DLD1 (cell line): ENCODE results near the gene ALPI.
"Not testable (repeated sequence)": the region's sequence is repeated elsewhere in the genome, so short reads cannot be mapped to it uniquely, and the experiment has no call there.

Experiments
- in situ Hi-C: cut with HindIII; loops from 2 replicates; pipeline ENCODE4 v1.10.0; 2017; ENCODE audit warnings: low sequenced_read_pairs

The ALPI gene

DNA sequence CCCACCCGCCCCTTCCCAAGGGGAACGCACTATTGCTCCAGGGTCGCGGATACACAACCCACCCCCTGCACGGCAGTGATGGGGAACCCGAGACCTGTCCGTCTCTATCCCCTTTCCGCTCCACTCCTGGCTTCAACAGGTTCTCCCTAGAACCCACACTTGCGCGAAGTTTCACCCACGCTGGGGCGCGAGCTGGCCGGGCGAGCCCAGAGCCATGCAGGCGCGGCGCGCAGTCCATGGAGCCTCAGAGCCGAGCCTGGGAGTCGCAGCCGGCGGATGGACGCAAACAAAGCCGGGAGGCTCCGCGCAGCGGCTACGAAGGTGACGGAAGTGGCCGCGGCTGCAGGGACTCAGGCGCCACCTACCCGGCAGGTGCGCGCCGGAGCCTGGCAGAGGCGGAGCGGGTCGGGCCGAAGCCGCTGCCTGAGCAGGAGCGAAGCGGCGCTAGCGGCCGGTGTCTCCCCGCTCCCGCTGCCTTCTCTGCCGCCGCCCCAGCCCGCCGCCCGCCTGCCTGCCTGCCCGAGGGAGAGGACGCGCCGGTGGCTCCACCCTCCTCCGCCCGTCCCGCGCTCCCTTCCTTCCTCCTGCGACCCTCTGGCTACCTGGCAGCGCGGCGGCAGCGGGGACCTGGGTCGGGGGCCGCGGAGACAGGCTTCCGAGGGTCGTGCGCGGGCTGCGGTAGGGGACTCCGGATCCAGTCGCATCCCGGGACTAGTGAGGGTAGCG, 35.3 kb upstream of the ALPI start:
- in situ Hi-C loops: no loop called here

DNA sequence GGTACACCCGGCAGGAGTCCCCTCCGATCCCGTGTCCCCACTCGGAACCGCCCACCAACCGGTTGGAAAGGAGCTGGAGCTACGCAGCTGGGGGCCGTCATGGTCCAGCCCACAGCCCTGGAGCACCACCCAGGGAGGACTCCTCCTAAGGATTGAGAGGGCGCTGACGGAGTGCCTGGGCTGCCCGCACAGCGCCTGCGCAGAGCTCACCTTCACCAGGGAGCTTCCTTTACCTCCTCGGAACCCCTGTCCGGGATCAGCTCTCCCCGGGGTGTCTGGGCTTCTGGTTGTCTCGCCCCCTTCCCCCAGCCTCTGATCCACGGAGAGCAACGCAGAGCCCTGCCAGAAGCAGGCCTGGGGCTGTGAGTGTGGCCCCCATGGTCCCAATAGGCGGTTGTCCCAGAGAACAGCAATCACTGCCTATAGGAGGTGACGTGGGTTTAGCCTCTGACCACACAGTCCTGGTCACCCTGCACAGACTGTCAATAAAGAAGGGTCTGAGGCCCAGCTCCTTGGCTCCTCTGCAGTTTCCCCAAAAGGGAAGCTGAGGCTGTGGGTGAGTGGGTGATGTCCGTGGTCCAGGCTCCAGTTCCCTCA, 34.7 kb upstream of the ALPI start:
- in situ Hi-C loops: no loop called here

DNA sequence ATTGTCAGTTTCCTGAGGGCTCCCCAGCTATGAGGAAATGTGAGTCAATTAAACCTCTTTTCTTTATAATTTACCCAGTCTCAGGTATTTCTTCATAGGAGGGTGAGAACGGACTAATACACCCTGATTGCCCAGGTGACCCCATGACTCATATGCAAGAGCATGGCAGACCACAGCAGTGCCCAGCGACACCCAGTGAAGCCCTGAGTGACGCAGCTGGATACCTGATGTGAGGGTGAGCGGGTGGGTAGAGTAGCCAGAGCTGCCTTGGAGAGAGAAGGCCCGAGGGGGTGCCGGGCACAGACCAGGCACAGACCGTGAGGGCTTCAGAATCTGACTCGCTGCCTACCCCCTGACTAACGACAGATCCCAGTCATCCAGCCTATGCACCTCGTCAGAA, 33.9 kb upstream of the ALPI start:
- in situ Hi-C loops: no loop called here

DNA sequence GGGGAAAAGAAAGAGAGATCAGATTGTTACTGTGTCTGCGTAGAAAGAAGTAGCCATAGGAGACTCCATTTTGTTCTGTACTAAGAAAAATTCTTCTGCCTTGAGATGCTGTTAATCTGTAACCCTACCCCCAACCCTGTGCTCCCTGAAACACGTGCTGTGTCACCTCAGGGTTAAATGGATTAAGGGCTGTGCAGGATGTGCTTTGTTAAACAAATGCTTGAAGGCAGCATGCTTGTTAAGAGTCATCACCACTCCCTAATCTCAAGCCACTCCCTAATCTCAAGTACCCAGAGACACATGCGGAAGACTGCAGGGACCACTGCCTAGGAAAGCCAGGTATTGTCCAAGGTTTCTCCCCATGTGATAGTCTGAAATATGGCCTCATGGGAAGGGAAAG, 33.0 kb upstream of the ALPI start:
- in situ Hi-C loops: not testable (repeated sequence)

DNA sequence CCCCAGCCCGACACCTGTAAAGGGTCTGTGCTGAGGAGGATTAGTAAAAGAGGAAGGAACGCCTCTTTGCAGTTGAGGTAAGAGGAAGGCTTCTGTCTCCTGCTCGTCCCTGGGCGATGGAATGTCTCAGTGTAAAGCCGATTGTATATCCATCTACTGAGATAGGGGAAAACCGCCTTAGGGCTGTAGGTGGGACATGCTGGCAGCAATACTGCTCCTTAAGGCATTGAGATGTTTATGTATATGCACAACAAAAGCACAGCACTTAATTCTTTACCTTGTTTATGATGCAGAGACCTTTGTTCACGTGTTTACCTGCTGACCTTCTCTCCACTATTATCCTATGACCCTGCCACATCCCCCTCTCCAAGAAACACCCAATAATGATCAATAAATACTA, 32.5 kb upstream of the ALPI start:
- in situ Hi-C loops: not testable (repeated sequence)

DNA sequence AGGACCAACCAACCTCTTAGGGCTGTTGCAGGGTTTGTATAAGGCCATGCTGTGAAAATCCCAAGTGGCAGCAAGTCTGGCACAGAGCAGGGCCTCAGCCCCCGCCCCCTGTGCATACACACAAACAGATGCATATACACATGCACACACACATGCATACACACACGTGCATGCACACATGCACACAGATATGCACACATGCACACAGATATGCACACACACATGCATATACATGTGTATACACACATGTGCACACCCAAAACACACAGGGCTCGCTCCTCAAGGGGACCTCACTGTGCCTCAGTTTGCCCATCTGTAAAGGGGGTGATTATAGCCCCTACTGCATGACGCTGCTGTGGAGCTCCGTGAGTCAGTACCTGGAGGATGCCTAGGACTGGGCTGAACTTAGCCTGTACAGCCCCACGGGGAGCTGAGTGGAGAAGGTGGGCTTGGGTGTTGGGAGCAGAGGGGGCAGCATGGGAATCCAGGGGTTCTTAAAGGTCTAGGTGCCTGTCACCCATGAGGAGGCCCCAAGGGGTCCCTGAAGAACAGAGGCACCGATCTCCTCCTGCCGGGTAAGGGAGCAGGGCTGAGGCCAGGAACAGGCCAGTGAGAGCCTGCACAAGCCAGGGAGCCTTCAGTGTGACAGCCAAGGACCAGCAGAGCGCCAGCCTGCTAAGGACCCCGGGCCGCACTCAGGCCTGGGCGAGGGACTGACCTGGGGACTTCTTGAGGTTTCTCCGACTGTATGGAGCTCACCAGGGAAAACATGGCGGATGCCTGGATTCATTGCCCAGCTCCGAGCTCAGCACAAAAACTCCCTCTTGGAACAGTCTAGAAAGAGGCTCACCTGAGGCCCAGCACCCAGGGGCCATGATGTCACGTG, 24.0 kb upstream of the ALPI start:
- in situ Hi-C loops: no loop called here

DNA sequence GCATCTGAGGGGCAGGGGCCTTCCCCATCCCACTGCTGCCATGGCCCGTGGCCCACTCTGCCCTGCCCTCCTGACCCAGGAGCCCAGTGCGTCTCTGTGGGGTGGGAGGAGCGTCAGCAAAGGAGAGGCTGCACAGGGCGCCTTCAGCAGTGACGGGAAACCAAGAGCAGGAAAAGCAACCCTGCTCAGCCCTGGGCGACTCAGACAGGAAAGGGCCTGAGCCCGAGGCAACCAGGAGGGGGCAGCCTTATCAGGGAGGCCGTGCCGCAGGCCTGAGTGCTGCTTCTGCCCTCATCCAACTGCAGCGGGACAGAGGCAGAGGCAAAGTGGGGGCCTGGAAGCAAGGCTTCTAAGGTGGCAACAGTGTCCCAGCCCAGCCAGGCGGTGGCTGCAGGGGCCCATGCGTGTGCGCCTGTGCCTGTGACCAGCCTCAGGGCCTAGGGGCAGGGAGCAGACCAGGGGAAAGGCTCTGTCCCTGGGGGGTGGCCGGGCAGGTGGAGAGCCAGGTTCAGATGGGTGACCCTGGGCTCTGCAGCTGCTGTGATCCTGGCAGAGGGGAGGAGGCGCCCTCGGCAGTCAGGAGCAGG, 23.3 kb upstream of the ALPI start:
- in situ Hi-C loops: no loop called here

DNA sequence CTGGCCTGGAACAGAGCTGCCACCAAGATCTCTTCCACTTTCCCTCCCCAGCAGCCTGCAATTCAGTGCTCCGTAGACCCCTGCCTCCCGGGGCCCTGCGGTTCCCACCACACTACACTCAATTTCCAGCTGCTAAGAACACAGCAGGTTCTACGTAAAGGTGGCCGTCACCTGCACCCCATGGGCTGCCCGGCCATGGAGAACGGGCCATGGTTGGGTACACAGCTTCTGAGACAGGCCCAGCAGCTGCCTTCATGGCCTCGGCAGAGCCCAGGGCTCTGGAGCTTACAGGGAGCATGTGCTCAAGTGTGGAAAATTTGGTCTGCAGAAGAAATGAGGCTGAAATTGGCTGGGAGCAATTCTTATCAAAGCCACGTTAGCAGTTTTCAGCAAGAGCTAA, 22.3 kb upstream of the ALPI start:
- in situ Hi-C loops: not testable (repeated sequence)

DNA sequence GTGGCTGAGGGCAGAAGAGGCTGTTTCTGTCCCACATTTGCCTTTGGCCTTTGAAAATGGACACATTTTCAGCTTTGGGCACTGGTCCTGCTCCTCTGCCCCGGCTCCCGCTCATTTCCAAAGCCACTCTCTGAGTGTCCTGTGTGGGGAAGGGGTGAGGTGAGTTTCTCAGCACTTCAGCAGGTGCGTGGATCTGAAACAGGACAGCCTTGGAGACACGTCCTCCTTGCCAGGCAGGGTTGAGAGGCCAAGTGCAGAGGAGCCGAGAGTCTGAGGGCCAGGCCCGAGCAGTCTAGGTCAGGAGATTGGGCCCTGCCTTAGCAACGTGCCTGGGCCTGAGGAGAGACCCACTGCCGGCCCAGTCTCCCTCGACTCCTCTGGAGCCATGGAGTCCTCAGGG, 21.9 kb upstream of the ALPI start:
- in situ Hi-C loops: no loop called here

DNA sequence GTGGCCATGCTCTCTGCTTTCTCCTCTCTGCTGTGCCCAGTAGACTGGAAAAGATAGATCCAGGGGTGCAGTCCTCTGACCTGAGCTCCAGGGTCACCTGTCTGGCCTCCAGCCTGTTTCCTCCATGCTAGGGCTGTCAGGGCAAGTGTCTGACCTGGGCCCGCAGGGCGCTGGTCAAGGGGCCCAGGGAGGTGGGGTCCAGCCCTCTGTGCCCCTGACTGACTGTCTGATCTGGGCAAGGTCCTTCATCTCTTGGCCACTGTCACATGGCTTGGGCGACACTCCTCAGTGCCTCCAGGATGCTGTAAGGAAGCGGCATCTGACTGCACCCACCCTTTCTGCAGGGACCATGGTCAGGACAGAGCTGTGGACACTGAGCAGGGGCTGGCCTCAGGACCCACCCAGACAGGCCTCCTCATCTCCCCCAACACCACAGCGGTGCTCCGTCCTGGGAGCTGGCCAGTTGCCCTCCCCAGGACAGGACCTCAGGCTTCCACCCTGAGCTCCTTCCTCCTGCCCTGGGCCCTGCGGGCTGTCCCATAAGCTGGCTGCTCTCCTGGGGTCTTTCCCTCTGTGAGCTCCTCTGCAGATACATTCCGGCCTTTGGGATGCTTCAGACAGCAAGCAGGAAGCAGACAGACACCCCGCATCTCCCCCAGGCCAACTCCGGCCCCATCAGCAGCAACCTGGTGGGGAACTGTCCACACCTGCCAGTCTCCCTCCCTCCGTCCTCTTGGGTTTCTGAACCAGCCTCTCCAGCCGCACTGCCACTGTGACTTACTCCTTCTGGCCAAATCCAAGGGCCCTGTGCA, 21.2 kb upstream of the ALPI start:
- in situ Hi-C loops: no loop called here

DNA sequence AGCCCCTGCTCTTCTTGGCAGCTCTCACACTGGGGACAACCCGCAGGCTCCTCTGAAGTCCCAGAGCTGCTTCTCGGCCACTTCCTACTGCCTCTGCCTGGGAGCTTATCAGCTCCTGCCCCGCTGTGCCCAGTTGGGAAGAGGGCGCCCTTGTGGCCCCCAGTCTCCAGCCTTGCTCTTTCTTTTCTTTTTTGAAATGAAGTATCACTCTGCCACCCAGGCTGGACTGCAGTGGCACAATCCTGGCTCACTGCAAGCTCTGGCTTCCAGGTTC, 20.6 kb upstream of the ALPI start:
- in situ Hi-C loops: no loop called here

DNA sequence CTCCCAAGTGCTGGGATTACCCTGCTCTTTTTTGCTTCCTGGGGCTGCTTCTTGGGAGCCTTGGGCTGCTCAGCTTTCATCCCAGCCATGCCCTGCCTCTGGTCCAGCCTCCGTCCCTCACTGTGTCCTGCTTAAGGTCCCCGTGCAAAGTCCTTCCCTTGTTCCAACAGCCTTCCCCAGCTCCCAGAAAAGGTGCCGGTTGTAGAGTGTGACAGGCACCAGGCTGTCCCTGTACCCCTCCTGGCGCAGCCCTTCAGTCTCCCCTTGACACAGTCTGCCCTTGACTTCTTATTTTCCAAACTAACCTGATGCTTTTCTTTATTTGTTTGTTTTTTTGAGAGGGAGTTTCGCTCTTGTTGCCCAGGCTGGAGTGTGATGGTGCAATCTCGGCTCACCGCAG, 20.1 kb upstream of the ALPI start:
- in situ Hi-C loops: no loop called here

DNA sequence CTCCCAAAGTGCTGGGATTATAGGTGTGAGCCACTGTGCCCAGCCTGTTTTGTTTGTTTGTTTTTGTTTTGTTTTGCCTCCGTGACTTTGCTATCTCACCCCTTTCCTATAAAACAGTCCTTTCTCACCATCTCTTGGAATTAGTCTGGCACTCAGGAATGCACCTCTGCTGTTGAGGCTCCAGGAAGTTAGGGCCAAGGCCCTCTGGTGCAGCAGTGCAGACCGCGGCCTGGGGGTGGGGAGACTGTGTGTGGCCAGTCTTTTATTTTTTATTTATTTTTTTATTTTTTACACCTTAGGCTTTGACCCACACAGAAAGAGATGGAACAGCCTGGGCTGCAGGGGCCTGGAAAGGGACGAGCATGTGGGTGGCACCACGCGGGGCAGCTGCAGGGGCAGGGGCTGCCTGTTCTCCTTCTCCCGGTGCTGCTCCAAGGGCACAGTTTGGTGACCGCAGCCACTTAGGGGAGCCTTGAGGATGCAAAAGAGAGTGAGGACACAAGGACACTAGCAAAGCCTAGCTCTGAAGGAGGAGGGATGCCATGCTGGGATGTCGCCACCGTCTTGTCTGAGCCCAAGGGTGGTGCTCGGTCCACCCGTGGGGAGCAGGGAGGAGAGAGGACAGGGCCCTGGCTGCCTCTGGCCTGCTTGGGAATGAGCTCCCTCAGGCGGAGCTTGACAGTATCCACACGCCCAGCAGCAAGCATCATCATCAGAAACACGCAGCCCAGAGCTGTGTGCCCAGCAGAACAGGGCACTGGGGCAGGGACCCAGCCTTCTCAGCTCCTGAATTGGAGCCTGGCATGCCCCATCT, 19.4 kb upstream of the ALPI start:
- in situ Hi-C loops: no loop called here

DNA sequence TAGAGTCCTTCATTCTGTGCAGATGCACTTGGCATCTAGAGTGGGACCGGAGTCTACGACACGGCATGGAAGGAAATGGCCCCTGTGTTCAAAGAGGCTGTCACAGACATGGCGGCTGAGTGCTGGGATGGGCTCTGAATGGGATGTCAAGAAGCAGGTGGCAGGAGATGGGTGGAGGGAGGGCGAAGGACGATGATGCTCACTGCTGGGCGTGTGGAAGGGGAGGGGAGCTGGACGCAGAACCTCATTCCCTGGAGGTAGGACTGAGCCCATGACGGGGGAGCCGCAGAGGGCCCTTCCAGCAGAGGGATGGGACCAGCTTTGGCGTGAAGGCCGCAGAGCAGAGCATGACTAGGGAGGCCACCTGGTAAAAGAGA, 18.8 kb upstream of the ALPI start:
- in situ Hi-C loops: no loop called here

DNA sequence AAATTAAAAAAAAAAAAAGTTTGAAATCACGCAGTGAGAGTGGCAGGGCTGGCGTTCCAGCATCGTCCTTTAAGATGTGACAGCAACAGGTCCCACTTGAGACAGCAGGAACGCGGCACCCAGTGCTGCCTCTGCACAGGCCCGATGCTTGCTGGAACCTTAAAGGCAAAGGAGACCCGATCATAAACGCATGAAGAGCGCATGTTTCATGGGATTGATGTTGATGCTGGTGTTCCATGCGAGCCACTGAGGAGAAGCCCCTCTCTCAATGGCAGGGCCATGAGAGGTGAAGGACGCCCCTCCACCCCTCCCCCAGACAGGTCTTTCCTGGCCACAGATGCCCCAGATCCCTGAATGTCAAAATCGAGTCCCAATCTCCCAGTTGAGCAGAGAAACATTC, 17.9 kb upstream of the ALPI start:
- in situ Hi-C loops: no loop called here

DNA sequence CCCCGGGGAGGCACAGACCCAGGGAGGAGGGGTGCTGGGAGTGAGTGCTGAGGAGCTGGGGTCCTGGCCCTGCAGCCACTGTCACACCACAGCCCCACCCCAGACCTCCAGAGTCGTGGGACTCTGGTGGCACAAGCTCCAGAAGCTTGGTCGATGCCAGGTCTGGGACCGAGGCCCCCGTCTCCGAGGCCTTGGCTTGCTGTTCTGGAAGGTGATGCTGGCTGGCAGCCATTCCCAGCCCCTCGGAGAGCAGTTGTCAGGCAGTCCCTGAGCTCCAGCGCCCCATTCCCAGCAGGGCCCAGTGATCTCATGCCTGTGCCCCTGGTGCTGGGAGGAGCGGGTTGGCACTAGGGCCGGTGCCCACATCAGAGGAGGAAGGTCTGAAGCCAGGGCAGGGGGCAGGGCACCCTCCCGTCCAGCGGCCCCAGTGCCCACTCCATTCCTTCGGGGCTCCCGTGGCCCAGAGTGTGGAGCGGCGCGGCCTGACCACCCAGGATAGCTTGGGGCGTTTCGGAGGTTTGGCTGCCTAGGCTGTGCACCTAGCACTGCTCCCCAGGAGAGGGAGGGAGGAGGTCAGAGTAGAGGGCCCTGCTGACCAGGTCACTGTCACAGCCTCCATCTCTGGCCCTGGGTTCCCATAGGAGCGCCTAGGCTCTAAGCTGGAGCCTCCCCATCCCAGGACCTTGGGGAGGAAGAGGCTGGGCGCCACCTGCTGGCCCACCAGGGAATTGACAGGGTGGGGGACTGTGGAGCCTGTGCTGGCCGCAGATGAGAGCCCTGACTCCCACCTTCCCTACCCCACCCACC, 16.8 kb upstream of the ALPI start:
- in situ Hi-C loops: no loop called here

DNA sequence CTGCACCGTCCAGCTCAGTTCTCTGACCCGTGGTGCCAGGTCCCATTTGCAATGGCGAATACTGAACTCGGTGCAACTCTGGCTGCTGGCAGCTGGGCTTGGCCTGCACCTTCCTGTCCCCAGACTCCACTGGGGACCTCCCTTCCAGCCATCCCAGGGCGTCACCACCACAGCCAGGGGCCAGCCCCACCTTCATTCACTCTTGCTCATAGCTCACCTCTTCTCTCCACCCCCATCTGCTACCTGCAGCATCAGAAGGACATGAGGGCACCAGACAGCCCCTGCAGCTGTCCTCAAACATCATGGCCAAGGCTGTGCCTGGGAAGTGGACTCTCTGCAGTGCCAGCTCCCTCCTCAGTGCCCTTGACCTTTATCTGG, 16.2 kb upstream of the ALPI start:
- in situ Hi-C loops: no loop called here

DNA sequence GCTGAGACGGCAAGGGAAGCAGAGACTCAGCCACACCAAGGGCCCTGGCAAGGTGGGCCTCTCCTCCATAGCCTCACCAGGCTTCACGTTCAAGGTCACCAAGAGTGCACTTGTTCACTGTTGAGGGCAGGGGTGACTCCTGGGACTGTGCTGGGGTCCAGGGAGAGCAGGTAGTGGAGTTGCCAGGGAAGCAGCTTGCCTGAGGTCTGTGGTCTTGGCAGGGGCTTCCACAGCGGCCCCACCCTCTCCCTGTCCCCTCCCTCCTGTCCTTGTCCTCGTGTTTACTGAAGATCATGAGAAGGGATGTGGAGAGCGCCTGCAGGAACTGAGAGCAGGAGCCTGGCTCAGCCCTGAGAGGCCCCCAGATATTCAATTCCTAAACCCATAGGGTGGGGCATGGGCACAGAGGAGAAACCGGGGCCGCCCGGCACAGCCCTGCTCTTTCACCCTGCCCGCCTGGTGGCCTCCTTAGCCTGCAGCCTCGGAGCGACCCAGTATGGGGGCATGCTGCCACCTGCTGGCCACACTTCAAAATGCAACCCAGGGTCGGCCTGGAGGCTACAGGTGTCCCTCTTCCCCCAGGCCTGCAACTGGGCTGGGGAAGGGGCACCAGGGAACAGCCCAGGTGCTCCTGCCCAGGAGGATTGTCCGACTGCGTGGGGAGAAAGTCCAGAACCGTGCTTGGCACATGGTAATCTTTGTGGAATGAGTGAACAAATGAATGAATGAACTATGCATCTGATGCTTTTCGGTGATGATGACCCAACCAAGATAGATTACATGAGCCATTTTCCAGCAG, 15.5 kb upstream of the ALPI start:
- in situ Hi-C loops: not testable (repeated sequence)
